Stimulated activated CD4-positive, alpha-beta T cell treated with anti-CD3 and anti-CD28 coated beads, Interleukin-1b, Interleukin-23, amount 100 ng/mL, for 1 hour (primary cell): ENCODE measurements around the gene PRODH2.
"Not testable (repeated sequence)": the region's sequence is repeated elsewhere in the genome, so short reads cannot be mapped to it uniquely, and the experiment has no call there.

Experiments used
- DNase-seq, 2 donors: peaks; one replicate each; pipeline ENCODE4 v3.0.0-alpha.2; 2020; ENCODE audit warnings: low read depth in 2 of 2

PRODH2 gene

DNA sequence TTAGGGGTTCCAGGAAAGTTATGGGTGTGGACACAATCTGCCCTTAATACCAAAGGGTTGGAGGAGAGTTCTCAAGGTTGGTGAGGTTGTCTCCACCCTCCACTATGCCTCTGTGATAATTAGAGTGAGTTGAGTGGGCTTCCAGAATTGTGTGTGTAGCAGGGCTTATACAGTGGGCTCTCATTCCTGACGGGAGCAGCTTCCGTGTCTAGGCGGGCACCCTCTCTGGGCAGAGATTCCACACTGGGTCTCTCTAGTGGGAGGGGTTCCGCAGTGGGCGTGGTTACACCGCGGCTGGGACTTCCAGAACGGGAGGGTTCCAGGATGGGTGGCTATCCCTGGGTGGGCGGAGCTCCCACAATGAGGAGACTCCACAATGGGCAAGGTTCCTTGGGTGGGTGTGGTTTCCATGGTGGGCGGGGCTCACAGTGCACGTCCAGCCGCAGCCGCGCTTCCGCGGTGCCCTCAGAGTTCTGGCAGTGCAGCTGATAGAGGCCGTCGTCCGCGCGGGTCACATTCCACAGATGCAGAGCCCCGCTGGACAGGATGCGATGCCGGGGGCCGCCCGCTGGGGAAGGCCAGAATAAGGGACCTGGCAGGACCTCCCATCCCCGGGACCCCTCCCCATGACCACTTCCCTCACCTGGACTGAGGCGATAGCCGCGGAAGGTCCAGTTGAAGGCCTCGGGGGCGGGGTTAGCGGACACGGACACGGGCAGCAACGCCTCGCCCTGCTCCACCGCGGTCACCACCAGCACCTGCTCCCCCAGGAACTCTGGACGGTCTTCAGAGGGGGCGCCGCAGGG is 31.2 kb upstream of the PRODH2 start:
- DNase-seq: no peak

DNA sequence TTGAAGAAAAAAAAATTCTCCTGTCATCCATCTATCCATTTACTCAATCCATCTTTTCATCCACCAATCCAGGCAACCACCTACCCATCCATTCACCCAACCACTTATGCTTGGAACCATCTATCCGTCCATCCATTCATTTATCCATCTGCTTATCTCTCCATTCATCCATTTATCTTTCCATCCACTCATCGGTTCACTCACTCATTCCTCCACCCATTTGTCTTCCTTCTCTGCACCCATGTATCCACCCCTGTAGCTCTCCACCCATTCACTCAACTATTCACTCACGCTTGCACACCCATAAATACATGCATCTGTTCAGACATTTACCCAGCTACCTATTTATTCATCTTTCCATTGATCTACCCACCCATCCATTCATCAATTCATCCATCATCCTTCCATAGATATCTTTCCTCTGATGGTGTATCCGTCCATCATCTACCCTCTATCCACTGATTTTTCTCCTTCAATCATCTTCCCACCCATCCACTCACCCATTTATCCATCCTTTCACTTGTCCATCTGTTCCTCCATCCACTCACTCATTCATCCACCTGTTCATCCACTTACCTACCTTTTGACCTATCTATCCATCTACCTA is 30.1 kb upstream of the PRODH2 start:
- DNase-seq: no peak

DNA sequence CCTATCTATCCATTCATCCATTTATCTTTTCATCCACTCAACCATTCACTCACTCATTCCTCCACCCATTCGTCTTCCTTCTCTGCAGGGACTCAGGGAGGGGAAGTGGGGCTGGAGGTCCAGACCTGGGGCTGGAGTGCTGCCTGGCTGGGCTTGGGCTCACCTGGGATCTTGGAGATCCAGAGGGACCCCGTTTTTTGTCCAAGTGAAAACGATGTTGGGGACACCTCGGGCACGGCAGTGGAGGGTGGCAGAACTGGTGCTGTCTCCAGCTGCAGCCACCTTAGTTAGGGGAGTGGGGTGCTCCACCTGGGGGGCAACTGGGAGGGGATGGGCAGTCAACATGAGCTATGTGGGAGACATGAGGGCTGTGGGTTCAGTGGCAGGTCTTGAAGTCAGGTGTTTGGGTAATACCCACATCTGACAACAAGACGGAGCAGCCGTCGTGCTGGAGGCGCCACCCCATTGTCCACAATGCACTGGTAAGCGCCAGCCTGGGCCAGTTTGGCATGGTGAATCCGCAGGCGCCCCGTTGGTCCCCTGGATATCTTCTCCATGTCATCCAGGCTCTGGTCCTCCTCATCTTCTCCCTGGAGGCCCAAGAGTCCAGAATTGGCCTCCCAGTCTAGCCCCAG is 29.4 kb upstream of the PRODH2 start:
- DNase-seq: no peak

DNA sequence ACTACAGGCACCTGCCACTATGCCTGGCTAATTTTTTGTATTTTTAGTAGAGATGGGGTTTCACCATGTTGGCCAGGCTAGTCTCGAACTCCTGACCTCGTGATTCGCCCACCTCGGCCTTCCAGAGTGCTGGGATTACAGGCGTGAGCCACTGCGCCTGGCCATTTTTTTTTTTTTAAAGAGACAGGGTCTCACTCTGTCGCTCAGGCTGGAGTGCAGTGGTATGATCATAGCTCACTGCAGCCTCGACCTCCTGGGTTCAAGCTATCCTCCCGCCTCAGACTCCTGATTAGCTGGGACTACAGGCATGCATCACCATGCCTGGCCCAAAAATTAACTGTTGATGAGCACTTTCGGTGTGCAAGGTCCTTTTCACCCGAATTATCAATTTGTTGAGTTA is 23.5 kb upstream of the PRODH2 start:
- DNase-seq: not testable (repeated sequence)

DNA sequence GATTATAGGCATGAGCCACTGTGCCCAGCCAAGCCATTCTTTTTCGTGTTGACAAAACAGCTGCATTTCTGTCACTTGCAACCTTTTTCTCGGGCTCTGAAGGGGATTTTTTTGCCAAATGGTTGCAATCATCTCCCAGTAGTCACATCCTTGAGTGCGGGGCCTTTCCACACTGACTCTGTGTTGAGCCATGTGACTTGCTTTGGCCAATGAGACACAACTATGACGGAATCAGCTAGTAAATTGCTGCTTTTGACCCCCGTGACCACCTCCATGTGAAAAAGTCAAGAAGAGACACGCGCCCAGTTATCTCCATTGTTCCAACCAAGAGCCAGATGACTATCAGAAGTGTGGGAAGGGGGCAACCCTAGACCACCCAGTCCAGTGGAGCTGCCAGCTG is 21.3 kb upstream of the PRODH2 start:
- no peak for DNase-seq

DNA sequence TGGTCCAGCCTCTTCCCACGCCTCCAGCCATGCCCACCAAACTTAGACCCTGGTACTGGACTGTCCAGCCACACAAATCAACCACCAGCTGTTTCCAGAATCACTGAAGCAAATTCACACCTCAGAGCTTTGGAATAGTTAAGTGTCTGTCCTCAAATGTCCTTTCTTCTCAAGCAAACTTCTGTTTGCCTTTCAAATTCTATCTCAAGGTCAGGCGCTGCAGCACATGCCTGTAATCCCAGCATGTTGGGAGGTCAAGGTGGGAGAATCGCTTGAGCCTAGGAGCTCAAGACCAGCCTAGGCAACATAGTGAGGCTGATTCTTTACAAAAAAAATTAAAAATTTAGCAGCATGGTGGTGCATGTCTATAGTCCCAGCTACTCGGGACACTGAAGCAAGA is 19.4 kb upstream of the PRODH2 start:
- DNase-seq: no peak

DNA sequence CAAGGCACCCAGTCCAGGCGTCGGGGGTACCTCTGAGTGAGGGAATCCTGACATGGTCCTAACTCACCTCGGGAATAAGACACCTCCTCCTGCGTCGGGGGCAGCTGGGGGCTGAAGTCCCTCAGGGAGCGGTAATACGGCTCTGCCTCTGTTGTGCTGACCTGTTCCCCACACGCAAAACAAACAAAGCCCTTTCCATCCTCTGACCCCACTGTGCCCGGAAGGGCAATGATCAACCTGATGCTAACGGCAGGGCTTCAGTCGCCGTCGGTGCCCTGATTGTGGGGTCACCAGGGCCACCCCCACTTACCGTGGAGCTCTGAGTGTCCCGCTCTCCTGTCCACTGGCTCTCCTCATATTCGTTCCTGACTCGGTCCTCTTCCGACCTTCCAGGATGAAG is 18.3 kb upstream of the PRODH2 start:
- DNase-seq: no peak

DNA sequence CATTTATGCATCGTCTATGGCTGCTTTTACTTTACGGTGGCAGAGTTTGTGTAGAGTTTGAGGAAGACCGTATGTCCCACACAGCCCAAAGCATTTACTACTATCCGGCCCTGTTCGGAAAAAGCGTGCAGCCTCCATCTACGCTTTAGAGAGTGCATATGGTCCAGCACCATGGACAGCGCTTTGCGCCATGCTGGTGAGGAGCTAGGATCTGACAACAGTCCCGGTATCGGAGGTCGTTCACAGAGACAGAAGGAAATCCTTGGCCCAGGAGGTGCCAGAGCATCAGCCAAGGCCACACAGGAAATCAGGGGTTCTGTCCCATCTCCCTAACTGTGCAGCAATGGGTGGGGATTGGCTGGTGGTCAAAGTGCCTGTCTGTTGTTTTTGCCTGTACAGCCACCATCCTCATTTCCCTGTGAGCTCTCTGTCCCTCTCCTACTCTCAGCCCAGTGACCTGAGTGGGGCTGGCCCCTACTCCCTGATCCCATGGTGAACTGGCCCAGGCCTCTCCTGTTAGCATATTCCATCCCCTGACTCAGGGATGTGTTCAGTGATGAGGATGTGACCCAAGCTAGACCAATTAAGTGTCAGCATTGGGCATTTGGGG is 16.2 kb upstream of the PRODH2 start:
- peak in 1 of 2 donors; percentile 19 for DNase-seq

DNA sequence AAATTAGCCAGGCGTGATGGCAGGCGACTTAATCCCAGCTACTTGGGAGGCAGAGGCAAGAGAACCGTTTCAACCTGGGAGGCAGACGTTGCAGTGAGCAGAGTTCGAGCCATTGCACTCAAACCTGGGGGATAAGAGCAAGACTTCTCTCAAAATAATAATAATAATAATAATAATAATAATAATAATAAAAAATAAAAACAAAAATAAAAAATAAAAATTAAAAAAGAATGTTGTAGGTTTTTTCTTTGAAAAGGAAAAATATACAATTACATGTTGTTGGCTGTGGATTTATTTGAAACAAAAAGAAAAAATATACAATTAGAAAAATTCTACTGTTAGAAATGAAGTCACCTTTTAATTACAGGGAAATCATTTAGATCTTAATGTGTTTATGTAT is 11.5 kb upstream of the PRODH2 start:
- no peak for DNase-seq

DNA sequence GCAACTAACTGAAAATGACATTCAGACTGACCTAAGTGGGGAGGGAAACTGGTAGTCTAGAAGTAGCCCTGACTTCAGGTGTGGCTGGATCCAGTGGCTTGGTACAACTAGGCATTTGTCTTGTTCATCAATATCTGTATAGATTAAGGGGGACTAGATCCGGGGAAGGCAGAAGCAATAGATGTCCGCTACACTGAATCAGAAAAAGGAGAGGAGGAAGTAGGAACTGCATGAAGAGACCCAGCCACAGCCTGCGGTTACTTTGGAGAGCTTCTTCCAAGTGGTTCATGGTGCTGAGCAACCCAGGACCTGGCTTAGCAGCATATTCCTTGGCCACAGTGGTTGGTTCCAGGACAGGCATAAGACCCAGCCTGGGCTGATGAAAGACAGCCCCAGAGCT is 9.9 kb upstream of the PRODH2 start:
- no peak for DNase-seq

DNA sequence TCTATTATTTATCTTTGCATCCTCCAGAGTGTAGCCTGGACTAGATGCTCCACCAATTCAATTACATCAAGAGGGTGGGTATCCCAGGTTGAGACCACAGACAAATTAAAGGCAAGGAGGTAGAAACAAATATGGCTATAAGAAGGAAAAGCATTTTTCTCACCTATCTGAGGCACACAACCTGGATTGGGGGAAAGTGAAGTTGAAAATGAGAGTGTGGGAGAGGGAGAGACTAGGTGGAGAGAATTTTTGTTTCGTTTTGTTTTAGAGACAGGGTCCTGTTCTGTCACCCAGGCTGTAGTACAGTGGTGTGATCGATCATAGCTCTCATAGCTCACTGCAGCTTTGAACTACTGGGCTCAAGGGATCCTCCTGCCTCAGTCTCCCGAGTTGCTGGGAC is 5.8 kb upstream of the PRODH2 start:
- no peak for DNase-seq

DNA sequence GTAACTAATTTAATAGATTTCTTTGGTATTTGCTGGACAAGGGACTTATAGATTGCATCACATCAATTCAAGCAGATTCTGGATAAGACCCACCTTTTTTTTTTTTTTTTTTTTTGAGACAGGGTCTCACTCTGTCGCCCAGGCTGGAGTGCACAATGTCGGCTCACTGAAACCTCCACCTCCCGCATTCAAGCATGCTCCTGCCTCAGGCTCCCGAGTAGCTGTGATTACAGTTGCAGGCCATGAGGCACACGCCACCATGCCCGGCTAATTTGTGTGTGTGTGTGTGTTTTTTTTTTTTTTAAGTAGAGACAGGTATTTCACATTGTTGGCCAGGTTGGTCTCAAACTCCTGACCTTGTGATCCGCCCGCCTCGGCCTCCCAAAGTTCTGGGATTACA is 4.2 kb upstream of the PRODH2 start:
- DNase-seq: no peak

DNA sequence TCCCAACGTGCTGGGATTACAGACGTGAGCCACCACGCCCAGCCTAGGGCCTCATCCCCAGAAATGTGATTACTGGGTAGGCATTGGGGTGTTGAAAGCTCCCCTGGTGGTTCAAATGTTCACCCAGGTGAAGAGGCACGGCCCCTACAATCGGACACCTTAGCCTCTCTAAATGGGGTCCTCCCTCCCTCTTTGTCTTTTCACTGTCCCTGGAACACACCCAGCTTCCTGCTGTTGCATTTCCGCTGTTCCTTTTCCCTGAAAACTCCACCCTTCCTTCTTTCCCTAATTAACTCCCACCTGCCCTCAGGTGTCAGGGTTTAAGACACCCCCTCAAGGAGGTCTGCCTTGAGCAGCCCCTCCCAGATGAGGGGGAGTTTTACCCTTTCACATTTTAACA is 3.6 kb upstream of the PRODH2 start:
- DNase-seq: no peak

DNA sequence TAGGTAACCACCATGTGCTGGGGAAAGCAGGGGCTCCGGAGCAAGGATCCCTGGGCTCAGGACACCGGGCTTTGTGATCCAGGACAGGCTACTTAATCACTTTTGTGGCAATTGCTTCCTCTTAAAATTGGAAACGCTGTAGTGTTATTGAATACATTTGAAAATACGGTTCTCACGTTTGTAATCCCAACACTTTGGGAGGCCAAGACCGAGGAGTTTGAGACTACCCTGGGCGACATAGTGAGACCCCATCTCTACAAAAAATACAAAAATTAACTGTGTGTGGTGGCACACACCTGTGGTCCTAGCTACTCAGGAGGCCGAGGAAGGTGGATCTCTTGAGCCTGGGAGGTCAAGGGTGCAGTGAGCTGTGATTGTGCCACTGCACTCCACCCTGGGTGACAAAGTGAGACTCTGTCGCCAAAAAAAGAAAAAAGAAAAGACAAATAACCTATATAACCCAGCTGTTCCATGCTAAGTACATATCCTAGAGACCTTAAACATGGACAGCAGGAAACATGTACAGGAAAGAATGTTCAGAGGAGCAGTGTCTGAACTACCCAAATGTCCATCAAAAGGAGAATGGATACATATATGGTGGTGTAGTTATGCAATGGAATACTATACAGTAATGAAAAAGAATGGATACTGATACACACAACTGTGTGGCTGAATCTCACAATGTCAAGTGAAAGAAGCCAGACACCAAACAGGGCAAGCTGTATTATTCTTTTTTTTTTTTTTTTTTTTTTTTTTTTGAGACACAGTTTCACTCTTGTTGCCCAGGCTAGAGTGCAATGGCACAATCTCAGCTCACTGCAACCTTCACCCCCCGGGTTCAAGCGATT is 622 bp upstream of the PRODH2 start:
- DNase-seq: no peak

DNA sequence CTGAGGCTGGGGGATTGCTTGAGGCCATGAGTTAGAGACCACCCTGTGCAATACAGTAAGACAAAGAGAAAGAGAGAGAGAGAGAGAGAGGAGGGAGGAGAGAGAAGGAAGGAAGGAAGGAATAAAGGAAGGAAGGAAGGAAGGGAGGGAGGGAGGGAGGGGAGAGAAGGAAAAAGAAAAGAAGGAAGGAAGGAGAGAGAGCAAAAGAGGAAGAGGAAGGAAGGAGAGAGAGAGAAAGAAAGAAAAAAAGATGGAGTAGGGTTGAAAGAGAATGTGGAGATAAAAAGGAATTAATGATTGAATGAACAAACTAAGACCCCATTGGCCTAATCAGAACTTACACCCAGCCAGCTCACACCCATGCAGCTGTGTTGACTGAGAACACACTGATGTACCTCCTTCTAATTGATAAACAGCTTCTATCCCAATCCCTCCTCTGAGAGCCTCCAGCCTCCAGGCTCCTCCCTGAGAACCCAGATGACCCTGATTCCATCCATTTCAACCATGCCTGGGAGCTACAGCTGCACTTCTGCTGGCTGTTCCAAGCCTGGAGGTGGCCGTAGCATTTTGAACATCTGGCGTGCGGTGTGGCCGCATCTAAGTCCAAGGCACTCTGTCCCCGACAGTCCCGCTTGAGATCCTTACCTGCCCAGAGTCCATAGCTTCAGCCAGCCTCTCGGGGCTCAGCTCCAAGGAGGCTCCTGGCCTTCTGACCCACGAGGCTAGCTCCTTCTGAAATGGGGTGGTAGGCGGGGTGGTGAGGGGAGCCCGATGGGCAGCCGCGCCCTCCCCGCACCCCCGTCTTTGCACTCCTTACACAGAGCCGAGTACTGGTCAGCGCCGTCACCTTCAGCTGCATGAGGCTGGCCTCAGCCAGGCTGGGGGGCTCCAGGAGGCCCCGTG is 1.1 kb downstream of the PRODH2 start:
- no peak for DNase-seq

DNA sequence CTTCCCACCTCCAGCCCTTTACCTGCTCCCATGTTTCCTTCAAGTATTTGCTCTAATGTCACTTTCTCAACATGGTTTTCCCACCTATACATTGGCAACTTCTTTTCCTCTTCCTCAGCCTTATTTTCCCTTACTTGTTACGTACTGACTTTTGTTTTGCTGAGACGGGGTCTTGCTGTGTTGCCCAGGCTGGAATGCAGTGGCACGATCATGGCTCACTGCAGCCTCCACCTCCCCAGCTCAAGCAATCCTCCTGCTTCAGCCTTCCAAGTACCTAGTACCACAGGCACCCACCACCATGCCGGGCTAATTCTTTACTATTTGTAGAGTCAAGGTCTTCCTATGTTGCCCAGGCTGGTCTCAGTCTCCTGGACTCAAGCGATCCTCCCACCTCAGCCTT is 5.0 kb downstream of the PRODH2 start:
- no peak for DNase-seq

DNA sequence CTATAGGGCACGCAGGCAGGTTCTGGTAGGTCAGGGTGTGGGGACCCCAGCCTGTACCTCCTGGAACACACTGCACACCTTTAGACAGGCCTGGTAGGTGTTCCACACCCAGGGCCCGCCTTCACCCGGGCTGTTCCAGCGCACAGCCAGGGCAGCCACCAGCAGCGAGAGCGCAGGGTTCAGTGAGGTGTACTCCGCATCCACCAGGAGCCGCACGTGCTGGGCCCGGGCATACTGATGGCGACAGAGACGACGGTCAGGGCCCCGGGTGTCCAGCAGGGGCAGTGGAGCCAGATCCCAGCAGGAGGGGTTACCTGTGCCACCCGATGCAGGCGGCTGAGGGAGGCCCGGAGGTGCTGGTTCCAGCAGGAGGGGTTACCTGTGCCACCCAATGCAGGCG is 6.0 kb downstream of the PRODH2 start:
- no peak for DNase-seq

DNA sequence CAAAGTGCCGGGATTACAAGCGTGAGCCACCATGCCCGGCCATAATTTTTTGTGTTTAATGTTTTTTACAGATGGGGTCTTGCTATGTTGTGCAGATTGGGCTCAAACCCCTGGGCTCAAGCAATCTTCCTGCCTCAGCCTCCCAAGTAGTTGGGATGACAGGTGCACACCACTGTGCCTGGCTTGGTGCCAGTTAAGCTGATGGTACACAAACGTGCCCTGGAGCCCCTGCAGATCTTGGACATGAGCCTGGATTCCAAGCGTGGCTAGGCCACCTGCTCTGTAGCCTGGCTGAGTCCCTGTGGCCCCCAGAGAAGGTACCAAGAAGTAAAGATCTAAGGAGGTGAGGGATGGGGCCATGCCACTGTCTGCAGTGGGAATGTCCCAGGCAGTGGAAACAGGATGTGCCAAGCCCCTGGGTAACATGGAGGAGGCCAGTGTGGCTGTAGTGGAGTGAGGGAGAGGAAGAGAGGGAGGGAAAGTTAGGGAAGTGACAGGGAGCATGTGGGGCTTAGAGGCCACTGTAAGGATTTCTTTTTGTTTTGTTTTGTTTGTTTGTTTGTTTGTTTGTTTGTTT is 7.0 kb downstream of the PRODH2 start:
- no peak for DNase-seq

DNA sequence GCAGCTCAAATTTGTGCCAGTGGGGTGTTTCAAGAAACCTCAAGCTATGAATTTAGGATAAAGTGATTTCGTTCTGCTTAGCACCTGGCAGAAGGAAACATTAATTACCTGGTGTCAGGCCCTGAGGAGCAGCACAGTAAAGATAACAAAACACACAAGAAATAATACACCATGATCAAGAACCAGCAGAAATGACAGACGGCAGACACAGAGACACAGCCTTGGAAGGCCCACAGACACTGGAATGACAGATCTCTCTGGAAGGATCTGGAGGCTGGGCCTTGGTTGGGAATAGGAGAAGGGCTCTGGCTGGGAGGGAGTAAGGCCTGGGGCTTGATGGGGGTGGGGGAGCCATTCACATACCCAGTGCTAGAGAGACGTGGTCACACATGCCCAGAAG is 10.8 kb downstream of the PRODH2 start:
- DNase-seq: no peak

DNA sequence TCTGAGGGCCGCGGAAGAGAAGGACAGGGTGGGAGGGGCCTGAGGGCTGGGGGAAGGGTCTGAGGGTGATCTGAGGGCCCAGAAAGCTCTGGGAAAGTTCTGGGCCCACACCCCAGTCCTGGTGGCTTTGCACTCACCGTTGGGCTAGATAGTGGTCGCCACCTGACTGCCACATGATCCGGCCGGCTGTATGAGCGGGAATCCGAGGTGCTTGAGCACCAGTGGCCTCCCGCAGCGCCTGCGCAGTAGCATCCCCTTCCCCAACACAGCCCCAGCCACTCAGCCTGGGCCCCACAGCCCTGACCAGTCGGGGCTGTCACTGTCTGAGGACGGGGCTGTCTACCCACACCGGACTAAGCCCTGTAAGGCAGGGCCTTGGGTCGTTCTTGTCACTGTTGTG is 15.0 kb downstream of the PRODH2 start:
- no peak for DNase-seq
